GM20000 (cell line): ENCODE data around the gene TOMM34.

Experiments
- DNase-seq: peaks from one replicate; pipeline ENCODE4 v3.0.0; 2012; ENCODE audit warnings: low spot score
- TF ChIP-seq, protein P1 (sequence below): IDR thresholded peaks from 2 replicates; pipeline ENCODE4 v1.5.1; 2012; ENCODE audit warnings: mild to moderate bottlenecking, control low read depth; ENCODE audit errors: extremely low read depth, missing control alignments

Gene TOMM34

DNA sequence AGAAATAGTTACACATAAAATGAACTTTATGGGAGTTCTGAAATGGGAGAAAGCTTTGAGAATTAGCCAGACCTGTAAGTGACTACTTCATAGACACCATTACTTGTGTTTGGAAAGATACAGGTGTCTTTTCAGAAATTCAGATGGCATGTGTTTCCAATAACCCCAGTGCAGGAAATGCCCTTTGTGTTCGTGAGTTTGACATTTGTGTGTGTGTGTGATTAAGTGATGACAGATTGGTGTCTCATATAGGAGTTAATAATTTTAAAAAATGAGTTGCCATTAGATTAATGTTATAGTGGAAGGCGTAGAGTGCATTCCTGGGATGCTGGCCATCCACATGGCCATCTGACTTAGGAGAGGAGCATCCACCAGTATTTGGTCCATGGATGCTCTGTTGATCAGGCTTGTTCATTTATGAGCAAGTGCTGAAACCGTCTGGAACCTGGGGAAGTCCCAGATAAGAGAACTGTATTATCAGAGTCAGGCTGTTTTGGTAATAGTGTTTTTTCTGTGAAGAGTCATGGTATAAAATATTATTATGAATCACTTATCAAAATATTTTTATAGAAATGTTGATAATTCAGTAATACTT is 9.2 kb upstream of the TOMM34 start:
- no peak for DNase-seq
- TF ChIP-seq, protein P1, sequence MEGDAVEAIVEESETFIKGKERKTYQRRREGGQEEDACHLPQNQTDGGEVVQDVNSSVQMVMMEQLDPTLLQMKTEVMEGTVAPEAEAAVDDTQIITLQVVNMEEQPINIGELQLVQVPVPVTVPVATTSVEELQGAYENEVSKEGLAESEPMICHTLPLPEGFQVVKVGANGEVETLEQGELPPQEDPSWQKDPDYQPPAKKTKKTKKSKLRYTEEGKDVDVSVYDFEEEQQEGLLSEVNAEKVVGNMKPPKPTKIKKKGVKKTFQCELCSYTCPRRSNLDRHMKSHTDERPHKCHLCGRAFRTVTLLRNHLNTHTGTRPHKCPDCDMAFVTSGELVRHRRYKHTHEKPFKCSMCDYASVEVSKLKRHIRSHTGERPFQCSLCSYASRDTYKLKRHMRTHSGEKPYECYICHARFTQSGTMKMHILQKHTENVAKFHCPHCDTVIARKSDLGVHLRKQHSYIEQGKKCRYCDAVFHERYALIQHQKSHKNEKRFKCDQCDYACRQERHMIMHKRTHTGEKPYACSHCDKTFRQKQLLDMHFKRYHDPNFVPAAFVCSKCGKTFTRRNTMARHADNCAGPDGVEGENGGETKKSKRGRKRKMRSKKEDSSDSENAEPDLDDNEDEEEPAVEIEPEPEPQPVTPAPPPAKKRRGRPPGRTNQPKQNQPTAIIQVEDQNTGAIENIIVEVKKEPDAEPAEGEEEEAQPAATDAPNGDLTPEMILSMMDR: no peak

DNA sequence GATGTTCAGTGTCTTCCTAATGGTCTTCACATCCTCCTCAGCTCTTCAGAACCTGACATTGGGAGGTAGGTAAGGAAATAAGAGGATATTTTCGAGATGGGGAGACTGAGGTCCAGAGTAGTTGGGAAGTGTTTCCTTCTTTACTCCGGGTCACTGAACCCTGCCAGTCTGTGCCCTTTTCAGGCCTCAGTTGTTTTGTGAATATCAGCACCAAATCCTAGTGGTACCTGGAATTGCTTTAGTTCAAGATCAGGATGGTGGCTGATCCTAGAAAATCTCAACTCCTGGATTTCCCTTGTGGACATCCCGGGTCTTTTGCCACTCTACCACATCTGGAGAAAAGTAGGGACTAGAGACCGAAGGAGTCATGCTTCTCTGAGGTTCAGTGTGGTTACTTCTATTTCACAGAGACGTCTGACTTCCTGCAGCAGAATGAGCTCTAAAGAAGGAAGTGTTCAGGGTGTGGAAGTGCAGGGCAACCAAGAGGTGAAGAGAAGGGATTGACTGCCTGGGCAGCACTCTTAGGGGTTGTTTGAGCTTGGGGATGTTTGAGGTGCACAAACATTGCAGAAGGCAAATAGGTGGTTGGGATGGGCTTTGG is 7.1 kb upstream of the TOMM34 start:
- TF ChIP-seq, protein P1: no peak
- no peak for DNase-seq

DNA sequence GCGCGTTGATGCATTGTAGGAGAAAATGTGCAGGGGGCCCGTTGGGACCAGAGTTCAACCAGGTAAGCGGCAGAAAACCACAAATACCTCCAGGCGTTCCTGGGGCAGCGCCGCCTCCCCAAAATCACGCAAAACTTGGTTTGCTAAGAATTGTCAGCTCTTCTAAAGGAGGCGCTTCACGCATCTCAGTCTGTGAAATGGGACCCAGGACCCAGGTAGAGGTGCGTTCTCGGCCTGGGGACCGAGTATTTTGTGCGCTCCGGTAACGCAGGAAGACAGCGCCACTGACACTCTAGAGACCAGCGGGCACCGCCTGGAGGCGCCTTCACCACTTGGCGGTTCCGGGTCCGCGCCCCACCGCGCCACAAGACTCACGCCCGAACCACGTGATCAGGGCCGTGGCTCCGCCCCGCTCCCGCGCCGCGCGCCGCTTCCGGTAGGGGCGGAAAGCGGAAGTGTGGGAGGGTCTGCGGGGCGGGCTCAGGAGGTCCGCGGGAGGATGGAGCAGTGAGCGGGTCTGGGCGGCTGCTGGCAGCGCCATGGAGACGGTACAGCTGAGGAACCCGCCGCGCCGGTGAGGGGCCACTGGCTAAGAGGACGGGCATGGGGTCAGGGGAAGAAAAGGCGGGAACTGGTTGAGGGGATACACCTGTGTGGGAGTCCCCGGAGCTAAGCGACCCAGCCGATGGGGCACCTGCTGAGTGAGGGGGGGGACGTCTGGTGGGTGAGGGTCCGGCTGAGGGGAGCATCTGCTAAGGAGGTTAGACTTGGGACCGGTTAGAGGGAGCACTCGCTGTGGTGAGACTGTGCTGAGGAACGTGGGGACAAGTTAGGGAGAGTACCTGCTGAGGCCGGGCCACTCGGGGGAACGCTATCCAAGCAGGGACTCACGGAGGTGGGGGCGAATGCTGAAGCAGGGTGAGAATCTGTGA is 6.1 kb upstream of the TOMM34 start, which contains the start of gene STK4:
Gene STK4, plus strand, starts transcription at position 483 of the 932 bp plus-strand sequence. Its CDS starts 57 bp downstream, at position 540.
- TF ChIP-seq, protein P1: peak; percentile 73
- peak; percentile 88 for DNase-seq

DNA sequence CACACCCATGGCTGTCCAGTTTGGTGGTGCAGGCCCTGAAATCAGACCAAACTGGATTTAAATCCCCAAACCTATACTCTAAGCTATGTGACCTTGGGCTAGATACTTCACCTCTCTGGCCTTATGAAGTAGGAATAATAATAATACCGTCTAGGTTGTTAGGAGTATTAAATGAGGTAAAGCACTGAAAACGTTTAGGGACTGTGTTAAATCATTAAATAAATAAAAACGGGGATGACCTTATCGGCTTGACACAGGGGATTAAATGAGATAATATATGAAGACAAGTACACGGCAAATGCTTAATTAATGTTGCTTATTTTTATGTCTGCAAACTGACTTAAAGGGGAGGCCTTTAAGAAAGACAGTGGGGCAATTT is 5.4 kb upstream of the TOMM34 start:
- no peak for DNase-seq
- TF ChIP-seq, protein P1: no peak

DNA sequence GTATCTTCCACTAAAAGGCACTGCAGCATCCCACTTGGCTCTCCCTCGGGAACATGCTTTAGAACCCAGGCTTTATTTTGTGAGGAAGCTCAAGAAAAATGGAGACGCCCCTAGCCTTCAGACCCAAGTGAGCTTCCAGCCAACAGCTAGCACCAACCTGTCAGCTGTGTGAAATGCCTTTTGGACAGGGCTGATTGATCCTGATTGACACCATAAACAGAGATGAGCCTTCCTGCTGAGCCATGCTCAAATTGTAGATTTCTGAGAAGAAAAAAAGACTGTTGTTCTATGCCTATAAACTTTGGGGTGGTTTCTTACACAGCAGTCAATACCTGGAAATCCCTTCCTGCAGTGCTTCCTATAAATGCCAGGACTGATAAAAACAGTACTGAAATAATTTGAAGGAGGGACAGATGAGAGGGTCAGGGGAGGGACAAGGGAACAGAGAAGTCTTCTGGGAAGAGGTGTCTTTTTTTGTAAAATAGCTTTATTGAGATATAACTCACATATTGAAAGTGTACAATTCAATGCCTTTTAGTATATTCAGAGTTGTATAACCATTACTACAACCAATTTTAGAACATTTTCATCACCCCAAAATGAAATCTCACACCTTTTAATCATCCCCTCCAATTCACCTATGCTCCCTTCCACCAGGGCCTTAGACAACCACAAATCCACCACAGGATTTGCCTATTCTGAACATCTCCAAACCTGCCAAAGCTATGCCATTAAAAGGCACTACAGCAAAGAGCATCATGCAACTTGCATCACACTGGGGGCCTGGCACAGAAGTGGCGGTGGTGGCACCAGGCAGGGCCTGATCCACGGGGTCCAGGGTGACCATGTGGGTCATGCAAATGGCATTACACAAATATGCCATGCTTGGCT is 3.4 kb upstream of the TOMM34 start:
- no peak for DNase-seq
- TF ChIP-seq, protein P1: no peak

DNA sequence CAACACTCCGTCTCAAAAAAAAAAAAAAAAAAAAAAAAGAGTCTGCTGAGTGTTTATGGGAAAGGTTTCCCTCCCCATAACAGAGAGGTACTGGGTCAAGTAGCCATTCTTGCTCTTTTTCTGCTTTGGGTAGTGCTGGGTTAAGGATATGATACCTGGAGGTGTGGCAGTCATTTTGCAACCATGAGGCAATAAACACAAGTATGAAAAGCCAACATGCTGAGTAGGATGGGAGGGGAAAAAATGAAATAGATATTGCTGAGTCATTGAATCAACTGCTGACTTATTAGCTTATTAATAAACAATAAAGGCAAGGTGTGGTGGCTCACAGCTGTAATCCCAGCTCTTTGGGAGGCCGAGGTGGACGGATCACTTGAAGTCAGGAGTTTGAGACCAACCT is 2.3 kb upstream of the TOMM34 start:
- TF ChIP-seq, protein P1: no peak
- no peak for DNase-seq
